BE2C (cell line): ENCODE results near the gene FBXW8.

Experiments
- DNase-seq: peaks from one replicate; pipeline ENCODE4 v3.0.0-alpha.2; 2020
- H3K27me3 ChIP-seq: fragments of 250-450 bp; sonication (Bioruptor Pico); 2 replicates; pipeline ENCODE4 v1.5.1; 2020; ENCODE audit warnings: mild to moderate bottlenecking
- H3K36me3 ChIP-seq: fragments of 250-450 bp; sonication (Bioruptor Pico); 2 replicates; pipeline ENCODE4 v1.5.1; 2020; ENCODE audit warnings: mild to moderate bottlenecking
- H3K4me1 ChIP-seq: fragments of 250-450 bp; sonication (Bioruptor Pico); 2 replicates; pipeline ENCODE4 v1.5.1; 2020
- H3K4me3 ChIP-seq: 2 replicates; pipeline ENCODE4 v1.5.1; 2011; ENCODE audit warnings: low read depth, low read length
- H3K9me3 ChIP-seq: fragments of 250-450 bp; sonication (Bioruptor Pico); 2 replicates; pipeline ENCODE4 v1.5.1; 2020
- TF ChIP-seq, protein P1 (sequence below): IDR thresholded peaks from 2 replicates; pipeline ENCODE4 v1.5.1; 2012; ENCODE audit warnings: mild to moderate bottlenecking, low read depth, low read length

FBXW8 gene

GRCh38 chr12:117014342-117014887, 103.7 kb downstream of the FBXW8 start:
- Histone ChIP-seq H3K9me3 (no peaks in the 10 kb centered on the region), H3K4me1 (no peaks in the 10 kb centered on the region), H3K4me3 (no peak overlapping the region), H3K36me3 (peaks cover 41% of the 10 kb centered on the region), H3K27me3 (no peaks in the 10 kb centered on the region)
- TF ChIP-seq, protein P1, sequence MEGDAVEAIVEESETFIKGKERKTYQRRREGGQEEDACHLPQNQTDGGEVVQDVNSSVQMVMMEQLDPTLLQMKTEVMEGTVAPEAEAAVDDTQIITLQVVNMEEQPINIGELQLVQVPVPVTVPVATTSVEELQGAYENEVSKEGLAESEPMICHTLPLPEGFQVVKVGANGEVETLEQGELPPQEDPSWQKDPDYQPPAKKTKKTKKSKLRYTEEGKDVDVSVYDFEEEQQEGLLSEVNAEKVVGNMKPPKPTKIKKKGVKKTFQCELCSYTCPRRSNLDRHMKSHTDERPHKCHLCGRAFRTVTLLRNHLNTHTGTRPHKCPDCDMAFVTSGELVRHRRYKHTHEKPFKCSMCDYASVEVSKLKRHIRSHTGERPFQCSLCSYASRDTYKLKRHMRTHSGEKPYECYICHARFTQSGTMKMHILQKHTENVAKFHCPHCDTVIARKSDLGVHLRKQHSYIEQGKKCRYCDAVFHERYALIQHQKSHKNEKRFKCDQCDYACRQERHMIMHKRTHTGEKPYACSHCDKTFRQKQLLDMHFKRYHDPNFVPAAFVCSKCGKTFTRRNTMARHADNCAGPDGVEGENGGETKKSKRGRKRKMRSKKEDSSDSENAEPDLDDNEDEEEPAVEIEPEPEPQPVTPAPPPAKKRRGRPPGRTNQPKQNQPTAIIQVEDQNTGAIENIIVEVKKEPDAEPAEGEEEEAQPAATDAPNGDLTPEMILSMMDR: no peak
- DNase-seq: no peak

DNA sequence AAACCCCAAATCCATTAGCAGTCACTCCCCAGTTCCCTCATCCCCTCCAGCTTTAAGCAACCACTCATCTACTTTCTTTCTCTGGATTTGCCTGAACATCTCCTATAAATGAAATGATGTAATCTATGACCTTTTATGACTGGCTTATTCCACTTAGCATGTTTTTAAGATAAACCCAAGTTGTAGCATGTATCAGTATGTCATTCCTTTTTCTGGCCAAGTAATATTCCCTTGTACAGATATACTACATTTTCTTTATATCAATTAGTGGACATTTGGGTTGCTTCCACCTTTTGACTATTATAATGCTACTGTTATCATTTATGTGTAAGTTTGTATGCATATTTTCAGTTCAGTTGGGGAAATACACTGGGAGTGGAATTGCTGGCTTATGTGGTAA, 105.1 kb downstream of the FBXW8 start:
- H3K4me3 ChIP-seq: no peak overlapping the region
- no peaks in the 10 kb centered on the region for H3K27me3 ChIP-seq
- DNase-seq: no peak
- TF ChIP-seq, protein P1: no peak
- peaks cover 33% of the 10 kb centered on the region for H3K36me3 ChIP-seq
- no peaks in the 10 kb centered on the region for H3K4me1 ChIP-seq
- H3K9me3 ChIP-seq: no peaks in the 10 kb centered on the region

- TF ChIP-seq, protein P1: no peak
- no peak overlapping the region for H3K4me3 ChIP-seq
- no peaks in the 10 kb centered on the region for H3K27me3 ChIP-seq
- DNase-seq: no peak
- no peaks in the 10 kb centered on the region for H3K4me1 ChIP-seq
- no peaks in the 10 kb centered on the region for H3K9me3 ChIP-seq
- H3K36me3 ChIP-seq: peaks cover 23% of the 10 kb centered on the region
Observed at GRCh38 chr12:117017807-117018206, 107.1 kb downstream of the FBXW8 start.

- TF ChIP-seq, protein P1: no peak
- no peak for DNase-seq
- Histone ChIP-seq H3K4me1 (no peaks in the 10 kb centered on the region), H3K27me3 (no peaks in the 10 kb centered on the region), H3K36me3 (peaks cover 23% of the 10 kb centered on the region), H3K4me3 (no peak overlapping the region), H3K9me3 (no peaks in the 10 kb centered on the region)
Observed at GRCh38 chr12:117018276-117018675, 107.5 kb downstream of the FBXW8 start.

GRCh38 chr12:117018685-117019084, 107.9 kb downstream of the FBXW8 start:
- DNase-seq: no peak
- H3K4me3 ChIP-seq: no peak overlapping the region
- no peaks in the 10 kb centered on the region for H3K4me1 ChIP-seq
- H3K36me3 ChIP-seq: peaks cover 25% of the 10 kb centered on the region
- H3K27me3 ChIP-seq: no peaks in the 10 kb centered on the region
- TF ChIP-seq, protein P1: no peak
- no peaks in the 10 kb centered on the region for H3K9me3 ChIP-seq

DNA sequence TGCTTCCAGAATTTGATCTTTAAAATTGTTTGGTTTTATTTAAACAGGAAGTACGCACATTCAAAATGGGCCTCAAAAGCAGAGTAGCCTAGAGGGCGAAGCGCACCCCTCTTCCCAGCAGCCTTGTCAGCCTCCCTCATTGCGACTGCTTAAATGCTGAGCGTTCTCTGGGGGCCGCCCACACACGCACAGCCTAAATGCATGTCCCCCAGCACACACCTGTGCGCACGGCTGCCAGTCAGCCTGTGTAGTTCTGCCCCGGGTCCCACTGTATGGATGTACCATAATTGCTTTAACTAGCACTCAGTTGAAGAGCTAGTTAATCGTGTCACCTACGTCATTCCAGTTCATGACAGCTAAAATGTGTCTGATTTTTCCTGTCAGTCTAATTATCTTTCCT, 109.1 kb downstream of the FBXW8 start:
- H3K4me3 ChIP-seq: no peak overlapping the region
- H3K36me3 ChIP-seq: peaks cover 26% of the 10 kb centered on the region
- no peaks in the 10 kb centered on the region for H3K9me3 ChIP-seq
- H3K4me1 ChIP-seq: no peaks in the 10 kb centered on the region
- no peak for DNase-seq
- no peaks in the 10 kb centered on the region for H3K27me3 ChIP-seq
- TF ChIP-seq, protein P1: no peak
